KMS-11 (cell line): ENCODE data around the gene SLC6A6.

ENCODE experiments used
- H2AFZ ChIP-seq: fragments of 200-600 bp; sonication (generic); 2 replicates; pipeline ENCODE4 v1.6.1; 2016; ENCODE audit warnings: antibody characterized with exemption, mixed run types, low read depth
- H3K27ac ChIP-seq: fragments of 200-600 bp; sonication (generic); 2 replicates; pipeline ENCODE4 v1.6.1; 2016; ENCODE audit warnings: mild to moderate bottlenecking, mixed run types
- H3K27me3 ChIP-seq: fragments of 200-600 bp; sonication (generic); 2 replicates; pipeline ENCODE4 v1.6.1; 2017; ENCODE audit warnings: mild to moderate bottlenecking, low read depth, mixed run types, moderate library complexity; ENCODE audit not compliant: insufficient read depth
- H3K36me3 ChIP-seq: fragments of 200-600 bp; sonication (generic); 2 replicates; pipeline ENCODE4 v1.6.1; 2017; ENCODE audit warnings: mild to moderate bottlenecking, mixed run types; ENCODE audit not compliant: insufficient read depth
- H3K4me1 ChIP-seq: fragments of 200-600 bp; sonication (generic); 2 replicates; pipeline ENCODE4 v1.6.1; 2016; ENCODE audit warnings: mild to moderate bottlenecking, low read depth, mixed run types; ENCODE audit not compliant: poor library complexity, severe bottlenecking
- H3K4me2 ChIP-seq: fragments of 200-600 bp; sonication (generic); 2 replicates; pipeline ENCODE4 v1.7.0; 2016; ENCODE audit warnings: mild to moderate bottlenecking, mixed run types
- H3K4me3 ChIP-seq: fragments of 200-600 bp; sonication (generic); IDR thresholded peaks from 2 replicates; pipeline ENCODE4 v1.6.1; 2017; ENCODE audit warnings: low read depth, low read length, mixed read lengths; ENCODE audit not compliant: insufficient read depth
- H3K79me2 ChIP-seq: fragments of 200-600 bp; sonication (generic); 2 replicates; pipeline ENCODE4 v1.6.1; 2016; ENCODE audit warnings: low read depth, mixed run types; ENCODE audit not compliant: insufficient read depth
- H3K9ac ChIP-seq: fragments of 200-600 bp; sonication (generic); 2 replicates; pipeline ENCODE4 v1.6.1; 2016; ENCODE audit warnings: mild to moderate bottlenecking, mixed run types
- H4K20me1 ChIP-seq: fragments of 200-600 bp; sonication (generic); 2 replicates; pipeline ENCODE4 v1.6.1; 2016; ENCODE audit warnings: mild to moderate bottlenecking, mixed run types; ENCODE audit not compliant: insufficient read depth
- TF ChIP-seq, protein P1 (sequence below): fragments of 200-600 bp; sonication (generic); conservative IDR thresholded peaks from 2 replicates; pipeline ENCODE4 v1.6.1; 2017; ENCODE audit warnings: low read depth, mild to moderate bottlenecking, antibody characterized with exemption, low read length, moderate library complexity, mixed read lengths

SLC6A6 gene

DNA sequence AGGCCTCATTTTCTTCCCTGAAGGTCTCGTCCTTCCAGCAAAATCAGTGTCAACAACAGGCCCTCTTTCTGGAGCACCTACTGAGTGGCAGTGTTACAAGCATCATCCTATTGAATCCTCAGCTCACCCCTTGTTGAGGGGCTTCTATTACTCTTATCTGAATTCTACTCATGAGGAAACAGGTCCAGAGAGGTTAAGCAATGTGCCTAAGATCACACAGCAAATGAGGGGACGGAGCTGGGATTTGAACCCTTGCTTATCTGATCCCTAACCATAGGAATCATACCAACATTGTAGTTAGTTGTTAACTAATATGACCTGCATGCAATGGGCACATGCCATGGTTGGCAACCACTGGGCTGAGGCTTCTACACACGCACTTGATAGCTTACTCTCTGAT, 63.0 kb downstream of the SLC6A6 start:
- no peak overlapping the region for H3K4me2 ChIP-seq
- no peaks in the 10 kb centered on the region for H4K20me1 ChIP-seq

DNA sequence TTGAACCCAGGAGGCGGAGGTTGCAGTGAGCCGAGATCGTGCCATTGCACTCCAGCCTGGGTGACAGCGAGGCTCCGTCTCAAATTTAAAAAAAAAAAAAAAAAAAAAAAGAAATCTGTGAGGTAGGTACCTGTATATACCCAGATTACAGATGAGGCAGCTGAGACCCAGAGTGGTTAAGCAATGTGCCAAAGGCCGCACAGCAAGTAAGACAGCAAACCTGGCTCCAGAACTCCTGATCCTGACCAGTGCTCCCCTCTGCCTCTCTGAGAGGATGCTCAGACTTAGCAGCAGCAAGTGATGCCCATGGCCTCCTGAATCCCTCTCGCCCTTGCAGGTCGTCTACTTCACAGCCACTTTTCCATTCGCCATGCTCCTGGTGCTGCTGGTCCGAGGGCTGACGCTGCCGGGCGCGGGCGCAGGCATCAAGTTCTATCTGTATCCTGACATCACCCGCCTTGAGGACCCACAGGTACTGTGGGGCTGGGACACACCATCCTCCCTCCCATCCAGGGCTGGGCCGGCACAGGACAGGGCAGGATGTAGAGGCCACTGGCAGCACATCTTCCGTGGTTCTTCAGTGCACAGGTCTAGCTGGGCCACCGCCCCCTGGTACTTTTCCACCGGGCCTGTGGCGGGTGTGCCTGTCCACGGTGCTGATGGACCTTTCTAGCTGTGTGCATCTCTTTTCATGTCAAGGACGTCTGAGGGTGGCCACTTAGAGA, 63.9 kb downstream of the SLC6A6 start:
- Histone ChIP-seq H2AFZ (no peak overlapping the region), H3K36me3 (no peaks in the 10 kb centered on the region), H4K20me1 (no peaks in the 10 kb centered on the region), H3K27me3 (no peaks in the 10 kb centered on the region), H3K4me1 (no peaks in the 10 kb centered on the region), H3K4me3 (no peak overlapping the region), H3K4me2 (no peak overlapping the region), H3K27ac (no peak overlapping the region), H3K79me2 (no peaks in the 10 kb centered on the region), H3K9ac (no peak overlapping the region)
- TF ChIP-seq, protein P1, sequence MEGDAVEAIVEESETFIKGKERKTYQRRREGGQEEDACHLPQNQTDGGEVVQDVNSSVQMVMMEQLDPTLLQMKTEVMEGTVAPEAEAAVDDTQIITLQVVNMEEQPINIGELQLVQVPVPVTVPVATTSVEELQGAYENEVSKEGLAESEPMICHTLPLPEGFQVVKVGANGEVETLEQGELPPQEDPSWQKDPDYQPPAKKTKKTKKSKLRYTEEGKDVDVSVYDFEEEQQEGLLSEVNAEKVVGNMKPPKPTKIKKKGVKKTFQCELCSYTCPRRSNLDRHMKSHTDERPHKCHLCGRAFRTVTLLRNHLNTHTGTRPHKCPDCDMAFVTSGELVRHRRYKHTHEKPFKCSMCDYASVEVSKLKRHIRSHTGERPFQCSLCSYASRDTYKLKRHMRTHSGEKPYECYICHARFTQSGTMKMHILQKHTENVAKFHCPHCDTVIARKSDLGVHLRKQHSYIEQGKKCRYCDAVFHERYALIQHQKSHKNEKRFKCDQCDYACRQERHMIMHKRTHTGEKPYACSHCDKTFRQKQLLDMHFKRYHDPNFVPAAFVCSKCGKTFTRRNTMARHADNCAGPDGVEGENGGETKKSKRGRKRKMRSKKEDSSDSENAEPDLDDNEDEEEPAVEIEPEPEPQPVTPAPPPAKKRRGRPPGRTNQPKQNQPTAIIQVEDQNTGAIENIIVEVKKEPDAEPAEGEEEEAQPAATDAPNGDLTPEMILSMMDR, result no peak

More for the DNA sequence above, 63.0 kb downstream of the SLC6A6 start:
- H3K9ac ChIP-seq, result no peak overlapping the region
- H3K27ac ChIP-seq, result no peak overlapping the region
- TF ChIP-seq, protein P1, result no peak
- H3K36me3 ChIP-seq, result no peaks in the 10 kb centered on the region
- no peaks in the 10 kb centered on the region for H3K4me1 ChIP-seq
- no peaks in the 10 kb centered on the region for H3K79me2 ChIP-seq
- H3K4me3 ChIP-seq, result no peak overlapping the region
- no peak overlapping the region for H2AFZ ChIP-seq
- H3K27me3 ChIP-seq, result no peaks in the 10 kb centered on the region

DNA sequence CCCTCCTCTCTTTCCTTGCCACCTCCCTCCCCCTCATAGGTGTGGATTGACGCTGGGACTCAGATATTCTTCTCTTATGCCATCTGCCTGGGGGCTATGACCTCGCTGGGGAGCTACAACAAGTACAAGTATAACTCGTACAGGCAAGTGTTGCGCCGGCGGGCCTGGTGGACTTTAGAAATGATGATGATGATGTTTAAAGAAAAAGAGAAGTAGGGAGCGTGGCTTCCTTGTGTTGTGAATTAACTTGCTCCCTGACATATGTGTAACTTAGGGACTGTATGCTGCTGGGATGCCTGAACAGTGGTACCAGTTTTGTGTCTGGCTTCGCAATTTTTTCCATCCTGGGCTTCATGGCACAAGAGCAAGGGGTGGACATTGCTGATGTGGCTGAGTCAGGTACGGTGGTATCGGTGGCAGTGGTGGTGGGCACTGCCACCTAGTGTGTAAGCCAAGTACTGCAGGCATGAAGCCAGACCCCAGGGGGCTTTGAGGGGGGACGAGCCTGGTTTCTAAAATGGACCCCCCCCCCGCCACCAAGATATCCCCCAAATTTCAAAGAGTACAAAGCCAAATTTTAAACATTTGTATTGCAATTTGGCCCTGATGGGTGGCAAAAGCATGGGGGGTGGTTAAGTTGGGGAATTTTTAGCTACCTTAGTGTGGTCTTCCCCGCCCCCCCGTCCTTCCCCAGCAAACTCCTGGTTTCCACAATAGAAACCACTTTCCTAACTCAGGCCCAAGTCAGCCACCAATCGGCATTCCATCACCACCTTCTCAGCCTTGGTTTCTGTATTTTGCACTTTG, 65.6 kb downstream of the SLC6A6 start:
- Histone ChIP-seq H4K20me1 (no peaks in the 10 kb centered on the region), H3K9ac (no peak overlapping the region)

DNA sequence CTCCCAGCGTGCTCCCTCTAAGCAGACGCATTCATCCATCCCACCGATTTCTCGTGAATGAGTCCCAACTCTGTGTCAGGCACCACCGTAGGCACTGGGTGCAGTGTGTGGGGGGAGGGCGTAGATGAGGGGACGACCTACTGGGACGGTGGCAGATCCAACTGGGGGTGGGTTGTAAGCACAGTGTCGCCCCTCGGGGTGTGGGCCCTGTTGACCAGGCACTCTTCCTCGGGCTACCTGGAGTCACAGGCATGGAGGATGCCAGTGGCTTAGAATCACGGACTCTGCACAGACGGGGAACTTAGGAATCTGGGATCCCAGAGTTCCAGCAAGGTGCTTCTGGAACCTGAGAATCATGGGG, 66.2 kb downstream of the SLC6A6 start:
- no peaks in the 10 kb centered on the region for H3K27me3 ChIP-seq
- H3K4me1 ChIP-seq, result no peaks in the 10 kb centered on the region
- H3K36me3 ChIP-seq, result no peaks in the 10 kb centered on the region
- no peak overlapping the region for H3K27ac ChIP-seq
- no peak overlapping the region for H3K4me2 ChIP-seq
- TF ChIP-seq, protein P1, result no peak
- H3K9ac ChIP-seq, result no peak overlapping the region
- H2AFZ ChIP-seq, result no peak overlapping the region
- H3K79me2 ChIP-seq, result no peaks in the 10 kb centered on the region
- H4K20me1 ChIP-seq, result no peaks in the 10 kb centered on the region
- H3K4me3 ChIP-seq, result no peak overlapping the region

More for the DNA sequence above, 65.6 kb downstream of the SLC6A6 start:
- Histone ChIP-seq H3K4me3 (no peak overlapping the region), H3K79me2 (no peaks in the 10 kb centered on the region), H3K4me1 (no peaks in the 10 kb centered on the region), H3K4me2 (no peak overlapping the region), H3K27ac (no peak overlapping the region), H3K27me3 (no peaks in the 10 kb centered on the region), H3K36me3 (no peaks in the 10 kb centered on the region), H2AFZ (no peak overlapping the region)
- TF ChIP-seq, protein P1, result peak; percentile 79
